K562 treated with DMSO at 1 percent for 4 hours (cell line): ENCODE results near the gene MPZL3. TPM values are rescaled to one million over a fixed set of nuclear protein-coding genes. Genes with fewer than 3 reads are reported as not detected.

Experiments
- total RNA-seq: library from RNA; unstranded; fragments of 300-600 nt; gene quantifications from 2 replicates; pipeline ENCODE4 v1.2.3, GENCODE V29; 2022; ENCODE audit not compliant: insufficient read depth

Gene MPZL3, protein sequence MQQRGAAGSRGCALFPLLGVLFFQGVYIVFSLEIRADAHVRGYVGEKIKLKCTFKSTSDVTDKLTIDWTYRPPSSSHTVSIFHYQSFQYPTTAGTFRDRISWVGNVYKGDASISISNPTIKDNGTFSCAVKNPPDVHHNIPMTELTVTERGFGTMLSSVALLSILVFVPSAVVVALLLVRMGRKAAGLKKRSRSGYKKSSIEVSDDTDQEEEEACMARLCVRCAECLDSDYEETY
- total RNA-seq: 0.88 and 1.9 TPM in 2 replicates

DNA sequence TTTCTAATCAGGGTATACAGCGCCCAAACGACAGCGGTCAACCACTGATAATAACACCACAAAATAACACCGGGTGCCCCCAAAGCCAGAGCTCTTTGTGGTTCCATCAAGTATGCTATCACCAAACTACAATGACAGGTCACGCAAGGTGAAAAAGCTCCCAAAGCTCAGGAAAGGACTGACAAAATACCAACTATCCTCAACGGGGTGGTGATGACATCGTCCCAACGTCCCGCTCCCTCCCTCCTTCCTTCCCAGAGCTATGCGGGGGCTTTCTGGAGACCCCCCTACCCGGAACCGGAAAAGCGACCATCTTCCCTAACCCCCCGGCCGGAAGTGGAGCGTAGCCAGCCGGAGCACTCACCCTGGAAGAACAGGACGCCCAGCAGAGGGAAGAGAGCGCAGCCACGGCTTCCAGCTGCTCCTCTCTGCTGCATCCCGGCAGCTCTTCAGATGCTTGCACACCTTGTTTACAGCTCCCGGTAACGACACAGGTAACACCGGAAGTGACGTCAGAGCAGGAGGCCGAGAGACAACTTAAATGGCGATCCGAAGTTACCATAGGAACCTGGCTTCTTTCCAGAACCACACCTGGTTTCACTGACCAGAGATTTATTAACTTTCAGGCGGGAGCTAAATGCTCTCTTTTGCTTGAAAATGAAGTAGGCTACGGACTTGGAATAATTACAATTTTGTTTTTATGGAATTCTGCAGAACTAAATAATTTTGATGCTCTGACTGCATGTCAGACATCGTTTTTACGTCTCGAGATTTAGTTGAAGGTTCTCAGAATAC is at the start of gene MPZL3:
Gene MPZL3, minus strand, starts transcription at position 508 of the 795 bp plus-strand sequence. Its CDS starts 71 bp downstream, at position 437.

DNA sequence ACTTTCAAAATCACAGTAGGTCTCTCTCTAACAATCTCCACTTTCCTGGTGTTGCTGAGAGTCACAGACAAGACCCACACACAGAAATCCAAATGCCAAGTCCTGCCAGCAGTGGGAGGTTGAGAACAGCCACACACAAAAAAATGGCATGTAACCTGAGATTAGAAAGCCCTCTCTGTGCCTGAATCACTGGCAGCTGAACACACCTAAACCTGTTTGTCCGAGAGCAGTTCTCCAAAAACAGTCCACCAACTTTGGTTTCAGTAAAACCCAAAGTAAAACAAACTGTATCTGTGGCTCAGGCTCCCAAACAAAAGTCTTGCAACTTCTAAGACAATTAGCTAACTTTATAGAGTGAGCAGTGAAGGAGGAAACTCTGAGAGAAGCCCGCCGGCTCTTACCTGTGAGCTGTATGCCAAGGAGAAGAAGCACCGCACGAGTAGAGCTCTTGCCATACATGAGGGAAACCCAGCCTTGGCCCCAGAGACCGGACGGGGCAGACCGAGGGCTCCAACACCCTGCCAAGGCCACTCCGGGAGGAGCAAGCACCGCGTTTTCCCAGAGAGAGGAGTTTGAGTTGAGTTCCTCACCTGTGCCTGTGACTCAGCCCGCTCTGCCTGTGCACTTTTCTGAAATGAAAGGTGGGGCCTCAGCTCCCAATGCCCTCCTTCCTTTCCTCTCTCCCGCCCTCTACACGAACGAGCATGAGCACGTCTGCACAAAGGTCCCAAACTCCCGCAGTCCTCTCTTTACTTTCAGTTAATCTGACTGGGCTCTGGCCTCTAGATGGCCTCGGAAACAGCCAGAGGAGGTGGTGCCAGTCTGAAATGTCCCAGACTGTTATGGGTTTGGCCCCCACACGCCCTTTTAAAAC is 11.8 kb upstream of the MPZL3 start, which contains the start of gene MPZL2:
Gene MPZL2, minus strand, starts transcription at position 603 of the 874 bp plus-strand sequence. Its CDS starts 144 bp downstream, at position 459.

DNA sequence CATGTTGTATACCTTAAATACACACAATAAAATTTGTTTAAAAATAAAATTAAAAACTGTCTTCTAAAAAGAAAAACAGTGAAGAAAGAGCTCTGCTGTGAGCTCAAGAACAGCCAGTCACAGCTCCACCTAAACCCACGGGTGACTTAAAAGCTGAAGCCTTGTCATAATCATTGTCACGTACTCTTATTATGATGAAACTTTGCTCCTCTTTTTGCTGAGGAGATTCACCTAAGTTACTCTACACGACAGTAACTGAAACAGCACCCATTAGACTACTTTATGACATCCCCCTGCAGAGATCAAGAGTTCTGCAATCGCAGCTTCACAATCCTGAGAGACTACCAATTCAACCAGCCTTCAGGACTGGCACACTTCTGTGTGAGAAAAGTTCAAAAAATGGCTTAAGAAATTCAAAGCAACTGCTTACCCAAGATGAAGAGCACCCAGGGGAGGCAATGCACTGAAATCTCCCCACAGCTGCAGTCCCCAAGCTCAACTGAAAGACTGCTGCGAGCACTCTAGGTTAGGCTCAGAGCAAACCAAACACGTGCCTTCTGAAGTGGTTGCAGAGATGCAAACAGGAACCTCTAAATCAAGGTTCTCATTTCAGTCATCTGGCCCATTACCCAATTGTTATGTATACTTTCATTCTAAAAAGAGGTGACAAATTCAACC is 27.5 kb downstream of the MPZL3 start, which contains the start of gene JAML:
Gene JAML, minus strand, starts transcription at position 501 of the 678 bp plus-strand sequence. CDS start 10,145 bp downstream, outside the sequence.

Other genes with a start within 250 kb of the MPZL3 start
- 7.5 and 17.5 TPM in 2 replicates for gene TMPRSS4, start 175.3 kb downstream of the MPZL3 start, total RNA-seq
- gene SMIM35, start 165.4 kb downstream of the MPZL3 start, total RNA-seq: 0.22 TPM in 1 of 2 replicates, not detected in the other
- not detected in 2 replicates for gene SCN4B, start 99.5 kb downstream of the MPZL3 start, total RNA-seq
- not detected in 2 replicates for gene SCN2B, start 75.7 kb downstream of the MPZL3 start, total RNA-seq
- gene JAML, start 27.4 kb downstream of the MPZL3 start, total RNA-seq: 0.61 TPM in 1 of 2 replicates, not detected in the other
- not detected in 2 replicates for gene MPZL2, start 11.9 kb upstream of the MPZL3 start, total RNA-seq
- 0.57 TPM in 1 of 2 replicates, not detected in the other for gene CD3E, start 52.4 kb upstream of the MPZL3 start, total RNA-seq
- gene CD3D, start 90.3 kb upstream of the MPZL3 start, total RNA-seq: 12.8 and 34.9 TPM in 2 replicates
- gene CD3G, start 92.0 kb upstream of the MPZL3 start, total RNA-seq: not detected in 2 replicates
- gene UBE4A, start 107.2 kb upstream of the MPZL3 start, total RNA-seq: 16.5 and 18.2 TPM in 2 replicates
- gene ATP5MG, start 149.2 kb upstream of the MPZL3 start, total RNA-seq: 156 and 164 TPM in 2 replicates
- gene KMT2A, start 184.1 kb upstream of the MPZL3 start, total RNA-seq: 17.7 and 23.8 TPM in 2 replicates